ENCODE results near the gene ANKRD42.

GRCh38 chr11:83222499-83222898 lies 29.0 kb downstream of the ANKRD42 start:
- no peak for TF ChIP-seq CTCF (IDR thresholded peaks at IDR 0.05; ENCODE audit: borderline replicate concordance, extremely low read depth, low read length, poor library complexity, severe bottlenecking)
- TF ChIP-seq EZH2 (IDR thresholded peaks at IDR 0.05; ENCODE audit: borderline replicate concordance, low read depth, low read length, severe bottlenecking), result no peak

All from DND-41 (cell line).